Measurements from ENCODE around the gene ATE1.
A peak's percentile ranks its signal among the peaks of the same experiment; 100 is the strongest.

Gene ATE1

GRCh38 chr10:121889212-121889611, 38.6 kb downstream of the ATE1 start:
- TF ChIP-seq, protein P1, sequence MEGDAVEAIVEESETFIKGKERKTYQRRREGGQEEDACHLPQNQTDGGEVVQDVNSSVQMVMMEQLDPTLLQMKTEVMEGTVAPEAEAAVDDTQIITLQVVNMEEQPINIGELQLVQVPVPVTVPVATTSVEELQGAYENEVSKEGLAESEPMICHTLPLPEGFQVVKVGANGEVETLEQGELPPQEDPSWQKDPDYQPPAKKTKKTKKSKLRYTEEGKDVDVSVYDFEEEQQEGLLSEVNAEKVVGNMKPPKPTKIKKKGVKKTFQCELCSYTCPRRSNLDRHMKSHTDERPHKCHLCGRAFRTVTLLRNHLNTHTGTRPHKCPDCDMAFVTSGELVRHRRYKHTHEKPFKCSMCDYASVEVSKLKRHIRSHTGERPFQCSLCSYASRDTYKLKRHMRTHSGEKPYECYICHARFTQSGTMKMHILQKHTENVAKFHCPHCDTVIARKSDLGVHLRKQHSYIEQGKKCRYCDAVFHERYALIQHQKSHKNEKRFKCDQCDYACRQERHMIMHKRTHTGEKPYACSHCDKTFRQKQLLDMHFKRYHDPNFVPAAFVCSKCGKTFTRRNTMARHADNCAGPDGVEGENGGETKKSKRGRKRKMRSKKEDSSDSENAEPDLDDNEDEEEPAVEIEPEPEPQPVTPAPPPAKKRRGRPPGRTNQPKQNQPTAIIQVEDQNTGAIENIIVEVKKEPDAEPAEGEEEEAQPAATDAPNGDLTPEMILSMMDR (conservative IDR thresholded peaks at IDR 0.05; ENCODE audit: low read depth, low read length): no peak
- H3K4me3 ChIP-seq (ENCODE audit: low read length): no peak overlapping the region
- DNase-seq (ENCODE audit: low read depth): no peak

- H3K4me3 ChIP-seq (ENCODE audit: low read length): no peak overlapping the region
- TF ChIP-seq, protein P1 (conservative IDR thresholded peaks at IDR 0.05; ENCODE audit: low read depth, low read length): peak; percentile 93
- no peak for DNase-seq (ENCODE audit: low read depth)
These were observed 40.7 kb downstream of the ATE1 start for GRCh38 chr10:121886997-121887622.

DNA sequence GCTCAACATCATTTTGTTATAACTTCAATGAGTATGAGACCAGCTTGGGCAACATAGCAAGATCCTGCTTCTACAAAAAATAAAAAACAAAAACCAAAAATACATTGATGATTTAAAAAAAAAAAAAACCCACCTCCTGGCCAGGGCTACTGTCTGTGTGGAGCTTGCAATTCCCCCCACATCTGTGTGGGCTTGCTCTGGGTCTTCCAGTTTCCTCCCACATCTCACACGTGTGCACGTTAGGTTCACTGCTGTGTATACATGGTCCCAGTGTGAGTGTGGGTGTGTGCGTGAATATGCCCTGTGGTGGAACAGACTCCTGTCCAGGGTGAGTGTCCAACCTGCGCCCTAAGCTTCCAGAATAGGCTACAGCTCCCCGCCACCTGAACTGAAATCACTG, 41.6 kb downstream of the ATE1 start:
- DNase-seq (ENCODE audit: low read depth): no peak
- TF ChIP-seq, protein P1 (conservative IDR thresholded peaks at IDR 0.05; ENCODE audit: low read depth, low read length): no peak
- no peak overlapping the region for H3K4me3 ChIP-seq (ENCODE audit: low read length)

GRCh38 chr10:121880895-121881294, 46.9 kb downstream of the ATE1 start:
- H3K4me3 ChIP-seq (ENCODE audit: low read length): no peak overlapping the region
- DNase-seq (ENCODE audit: low read depth): peak; percentile 10
- TF ChIP-seq, protein P1 (conservative IDR thresholded peaks at IDR 0.05; ENCODE audit: low read depth, low read length): no peak

DNA sequence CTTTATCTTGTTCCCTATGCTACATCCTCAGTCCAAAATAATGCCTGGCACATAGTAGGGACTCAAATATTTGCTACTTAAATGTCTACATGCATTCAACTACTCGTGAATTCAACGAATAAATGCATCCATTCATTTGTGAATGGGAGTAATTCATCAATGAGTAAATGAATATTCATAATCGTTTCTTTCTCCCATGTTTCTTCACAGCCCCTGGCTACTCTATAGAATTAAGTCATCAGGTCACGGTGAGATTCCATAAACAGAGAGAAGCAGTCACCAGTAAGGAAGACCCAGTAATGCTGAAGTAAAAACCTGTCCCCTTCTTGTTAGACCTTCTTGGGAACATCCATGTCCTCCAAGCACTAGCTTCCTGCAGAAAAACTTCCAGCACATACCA, 48.4 kb downstream of the ATE1 start:
- no peak for DNase-seq (ENCODE audit: low read depth)
- TF ChIP-seq, protein P1 (conservative IDR thresholded peaks at IDR 0.05; ENCODE audit: low read depth, low read length): no peak
- no peak overlapping the region for H3K4me3 ChIP-seq (ENCODE audit: low read length)

DNA sequence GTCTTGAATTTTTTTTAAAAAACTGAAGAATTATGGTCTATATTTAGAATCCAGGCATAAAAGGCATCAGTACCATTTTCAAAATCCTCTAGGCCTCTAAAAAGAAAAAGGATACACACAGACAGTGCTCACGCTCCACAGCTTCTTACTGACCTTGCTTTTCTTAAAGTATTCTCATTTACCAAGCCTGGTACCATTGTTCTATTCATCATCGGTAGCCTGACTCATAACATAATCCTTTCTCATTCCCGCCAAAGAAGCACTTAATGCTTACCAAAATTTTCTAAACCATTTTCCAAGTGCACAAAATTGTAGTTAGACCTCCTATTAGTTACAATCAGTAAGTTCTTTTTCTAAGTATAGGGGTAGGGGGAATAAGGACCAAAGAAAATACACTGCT, 54.6 kb downstream of the ATE1 start:
- peak; percentile 35 for DNase-seq (ENCODE audit: low read depth)
- no peak overlapping the region for H3K4me3 ChIP-seq (ENCODE audit: low read length)
- TF ChIP-seq, protein P1 (conservative IDR thresholded peaks at IDR 0.05; ENCODE audit: low read depth, low read length): no peak

DNA sequence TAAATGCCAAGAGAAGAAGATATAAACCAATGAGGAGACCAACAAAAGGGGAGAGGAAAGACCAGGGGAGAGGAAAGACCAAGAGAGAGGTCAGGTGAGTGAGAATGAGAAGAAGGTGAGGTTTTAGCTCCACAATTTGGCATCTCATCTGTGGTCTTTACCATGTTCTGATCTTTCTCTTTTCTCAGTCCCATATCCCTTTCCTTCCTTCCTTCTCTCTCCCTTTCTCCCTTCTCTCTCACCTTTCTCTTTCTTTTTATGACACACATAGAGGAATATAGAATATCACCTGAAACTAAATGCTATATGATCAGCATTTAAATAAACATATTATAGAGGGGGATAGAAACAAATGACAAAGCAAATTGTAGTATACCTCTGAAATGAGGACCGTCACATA, 57.4 kb downstream of the ATE1 start:
- TF ChIP-seq, protein P1 (conservative IDR thresholded peaks at IDR 0.05; ENCODE audit: low read depth, low read length): no peak
- DNase-seq (ENCODE audit: low read depth): no peak
- no peak overlapping the region for H3K4me3 ChIP-seq (ENCODE audit: low read length)

Measured in retinal pigment epithelial cell (primary cell).